SU-DHL-6 (cell line): Measurements from ENCODE around the gene PSME3IP1.

ENCODE experiments used
- EZH2phosphoT487 ChIP-seq: fragments of 200-600 bp; sonication (generic), shearing (Covaris generic); conservative IDR thresholded peaks from 2 replicates; pipeline ENCODE4 v1.6.1; 2018; ENCODE audit warnings: mild to moderate bottlenecking, antibody characterized with exemption, low read length, moderate library complexity, mixed read lengths
- TF ChIP-seq, protein P1 (sequence below): fragments of 200-600 bp; sonication (generic); IDR thresholded peaks from one replicate; pipeline ENCODE4 v1.5.1; 2017; ENCODE audit warnings: antibody characterized with exemption, mild to moderate bottlenecking, low read length, moderate library complexity; ENCODE audit not compliant: insufficient read depth, poor library complexity, severe bottlenecking

DNA sequence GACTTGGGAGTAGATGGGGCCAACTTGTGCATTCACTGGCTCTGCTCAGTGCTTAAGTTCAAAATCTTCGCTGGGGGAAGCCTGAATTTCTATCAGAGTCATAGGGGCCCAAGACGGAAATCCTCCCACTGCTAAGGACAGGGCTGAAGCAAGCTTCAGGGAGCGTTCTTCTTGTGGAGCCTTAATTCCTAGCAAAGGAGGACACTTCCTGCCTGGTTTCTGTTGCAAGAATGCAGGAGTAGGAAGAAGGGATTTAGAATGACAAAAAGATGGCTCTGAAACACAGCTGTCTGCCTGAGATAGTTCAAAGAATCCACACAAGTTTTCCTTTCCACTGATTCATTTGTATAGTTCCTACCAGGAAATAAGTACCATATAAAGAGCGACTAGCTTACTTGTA lies 26.4 kb downstream of the PSME3IP1 start:
- TF ChIP-seq, protein P1, sequence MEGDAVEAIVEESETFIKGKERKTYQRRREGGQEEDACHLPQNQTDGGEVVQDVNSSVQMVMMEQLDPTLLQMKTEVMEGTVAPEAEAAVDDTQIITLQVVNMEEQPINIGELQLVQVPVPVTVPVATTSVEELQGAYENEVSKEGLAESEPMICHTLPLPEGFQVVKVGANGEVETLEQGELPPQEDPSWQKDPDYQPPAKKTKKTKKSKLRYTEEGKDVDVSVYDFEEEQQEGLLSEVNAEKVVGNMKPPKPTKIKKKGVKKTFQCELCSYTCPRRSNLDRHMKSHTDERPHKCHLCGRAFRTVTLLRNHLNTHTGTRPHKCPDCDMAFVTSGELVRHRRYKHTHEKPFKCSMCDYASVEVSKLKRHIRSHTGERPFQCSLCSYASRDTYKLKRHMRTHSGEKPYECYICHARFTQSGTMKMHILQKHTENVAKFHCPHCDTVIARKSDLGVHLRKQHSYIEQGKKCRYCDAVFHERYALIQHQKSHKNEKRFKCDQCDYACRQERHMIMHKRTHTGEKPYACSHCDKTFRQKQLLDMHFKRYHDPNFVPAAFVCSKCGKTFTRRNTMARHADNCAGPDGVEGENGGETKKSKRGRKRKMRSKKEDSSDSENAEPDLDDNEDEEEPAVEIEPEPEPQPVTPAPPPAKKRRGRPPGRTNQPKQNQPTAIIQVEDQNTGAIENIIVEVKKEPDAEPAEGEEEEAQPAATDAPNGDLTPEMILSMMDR = no peak
- TF ChIP-seq EZH2phosphoT487 = no peak
